Activated naive CD4-positive, alpha-beta T cell treated with anti-CD3 and anti-CD28 coated beads, Interleukin-2, amount 50 U/mL, for 24 hours (primary cell): Measurements from ENCODE around the gene AUH.
A peak's percentile ranks its signal among the peaks of the same experiment; 100 is the strongest.

Experiments used
- H3K27ac Mint-ChIP-seq: one replicate; pipeline ENCODE4 v1.8.0; 2021; ENCODE audit warnings: mild to moderate bottlenecking, mixed read lengths
- H3K27me3 Mint-ChIP-seq: one replicate; pipeline ENCODE4 v1.8.0; 2021; ENCODE audit warnings: mixed read lengths
- H3K36me3 Mint-ChIP-seq: one replicate; pipeline ENCODE4 v1.8.0; 2021; ENCODE audit warnings: mixed read lengths
- H3K4me1 Mint-ChIP-seq: one replicate; pipeline ENCODE4 v1.8.0; 2021; ENCODE audit warnings: mixed read lengths
- H3K4me3 Mint-ChIP-seq: one replicate; pipeline ENCODE4 v1.8.0; 2021; ENCODE audit warnings: mild to moderate bottlenecking, mixed read lengths
- H3K9me3 Mint-ChIP-seq: one replicate; pipeline ENCODE4 v1.8.0; 2021; ENCODE audit warnings: mixed read lengths

Gene AUH

GRCh38 chr9:91192381-91193086 is 169.2 kb downstream of the AUH start:
- Mint-ChIP-seq H3K36me3 (peaks cover 4% of the 10 kb centered on the region), H3K9me3 (peaks cover 6% of the 10 kb centered on the region), H3K4me3 (peak overlapping the region; percentile 89), H3K27ac (peak overlapping the region; percentile 99), H3K27me3 (no peaks in the 10 kb centered on the region), H3K4me1 (peaks cover 30% of the 10 kb centered on the region)

GRCh38 chr9:91191411-91192380 is 170.0 kb downstream of the AUH start:
- Mint-ChIP-seq H3K4me3 (no peak overlapping the region), H3K27me3 (no peaks in the 10 kb centered on the region), H3K9me3 (peaks cover 6% of the 10 kb centered on the region), H3K4me1 (peaks cover 36% of the 10 kb centered on the region), H3K27ac (peak overlapping the region; percentile 79), H3K36me3 (peaks cover 4% of the 10 kb centered on the region)

GRCh38 chr9:91190062-91190461 is 171.7 kb downstream of the AUH start:
- Mint-ChIP-seq H3K4me3 (no peak overlapping the region), H3K27ac (peak overlapping the region; percentile 33), H3K27me3 (no peaks in the 10 kb centered on the region), H3K4me1 (peaks cover 36% of the 10 kb centered on the region), H3K36me3 (peaks cover 4% of the 10 kb centered on the region), H3K9me3 (peaks cover 6% of the 10 kb centered on the region)

GRCh38 chr9:91188719-91189590 is 172.8 kb downstream of the AUH start:
- Mint-ChIP-seq H3K27me3 (no peaks in the 10 kb centered on the region), H3K4me3 (no peak overlapping the region), H3K36me3 (peaks cover 4% of the 10 kb centered on the region), H3K9me3 (peaks cover 6% of the 10 kb centered on the region), H3K27ac (no peak overlapping the region), H3K4me1 (peaks cover 27% of the 10 kb centered on the region)

GRCh38 chr9:91187965-91188344 is 173.8 kb downstream of the AUH start:
- no peak overlapping the region for H3K4me3 Mint-ChIP-seq

GRCh38 chr9:91187311-91187964 is 174.3 kb downstream of the AUH start:
- H3K4me1 Mint-ChIP-seq: peaks cover 14% of the 10 kb centered on the region

More at GRCh38 chr9:91187965-91188344, 173.8 kb downstream of the AUH start:
- Mint-ChIP-seq H3K27me3 (no peaks in the 10 kb centered on the region), H3K36me3 (peaks cover 4% of the 10 kb centered on the region), H3K4me1 (peaks cover 19% of the 10 kb centered on the region), H3K27ac (no peak overlapping the region), H3K9me3 (peaks cover 6% of the 10 kb centered on the region)

GRCh38 chr9:91186632-91187108 is 175.0 kb downstream of the AUH start:
- H3K4me1 Mint-ChIP-seq: peaks cover 6% of the 10 kb centered on the region
- H3K9me3 Mint-ChIP-seq: peaks cover 6% of the 10 kb centered on the region
- no peak overlapping the region for H3K4me3 Mint-ChIP-seq
- no peak overlapping the region for H3K27ac Mint-ChIP-seq
- peaks cover 4% of the 10 kb centered on the region for H3K36me3 Mint-ChIP-seq
- H3K27me3 Mint-ChIP-seq: no peaks in the 10 kb centered on the region

More at GRCh38 chr9:91187311-91187964, 174.3 kb downstream of the AUH start:
- Mint-ChIP-seq H3K36me3 (peaks cover 4% of the 10 kb centered on the region), H3K27me3 (no peaks in the 10 kb centered on the region), H3K4me3 (no peak overlapping the region), H3K27ac (no peak overlapping the region), H3K9me3 (peaks cover 6% of the 10 kb centered on the region)

GRCh38 chr9:91185193-91185886 is 176.4 kb downstream of the AUH start:
- H3K4me3 Mint-ChIP-seq: no peak overlapping the region
- peaks cover 6% of the 10 kb centered on the region for H3K9me3 Mint-ChIP-seq
- H3K27me3 Mint-ChIP-seq: no peaks in the 10 kb centered on the region
- peaks cover 6% of the 10 kb centered on the region for H3K4me1 Mint-ChIP-seq
- peaks cover 4% of the 10 kb centered on the region for H3K36me3 Mint-ChIP-seq
- no peak overlapping the region for H3K27ac Mint-ChIP-seq

GRCh38 chr9:91182429-91183225 is 179.1 kb downstream of the AUH start:
- H3K4me1 Mint-ChIP-seq: peaks cover 12% of the 10 kb centered on the region
- H3K36me3 Mint-ChIP-seq: no peaks in the 10 kb centered on the region
- H3K4me3 Mint-ChIP-seq: no peak overlapping the region
- H3K9me3 Mint-ChIP-seq: no peaks in the 10 kb centered on the region
- H3K27me3 Mint-ChIP-seq: no peaks in the 10 kb centered on the region
- no peak overlapping the region for H3K27ac Mint-ChIP-seq

- Mint-ChIP-seq H3K9me3 (no peaks in the 10 kb centered on the region), H3K4me3 (no peak overlapping the region), H3K4me1 (peaks cover 13% of the 10 kb centered on the region)
Measured at GRCh38 chr9:91181541-91181940, 180.2 kb downstream of the AUH start.

GRCh38 chr9:91180930-91181268 is 180.8 kb downstream of the AUH start:
- Mint-ChIP-seq H3K36me3 (no peaks in the 10 kb centered on the region), H3K9me3 (no peaks in the 10 kb centered on the region), H3K4me1 (peaks cover 13% of the 10 kb centered on the region), H3K4me3 (no peak overlapping the region), H3K27me3 (no peaks in the 10 kb centered on the region), H3K27ac (no peak overlapping the region)

More at GRCh38 chr9:91181541-91181940, 180.2 kb downstream of the AUH start:
- Mint-ChIP-seq H3K27ac (no peak overlapping the region), H3K27me3 (no peaks in the 10 kb centered on the region), H3K36me3 (no peaks in the 10 kb centered on the region)

GRCh38 chr9:91180240-91180929 is 181.3 kb downstream of the AUH start:
- H3K27me3 Mint-ChIP-seq: no peaks in the 10 kb centered on the region
- H3K9me3 Mint-ChIP-seq: no peaks in the 10 kb centered on the region
- no peaks in the 10 kb centered on the region for H3K36me3 Mint-ChIP-seq
- H3K27ac Mint-ChIP-seq: no peak overlapping the region
- H3K4me3 Mint-ChIP-seq: no peak overlapping the region
- peaks cover 18% of the 10 kb centered on the region for H3K4me1 Mint-ChIP-seq
